Transverse colon (tissue), 4 donors: ENCODE data around the gene PLCXD3. TPM values are rescaled to one million over a fixed set of nuclear protein-coding genes. Genes with fewer than 3 reads are reported as not detected.

ENCODE experiments used
- DNase-seq: peaks from one replicate; pipeline ENCODE4 v3.0.0-alpha.2; 2019
- H3K27ac ChIP-seq, 4 donors: fragments of 200-600 bp; sonication (generic); 2 replicates each; pipeline ENCODE4 v1.5.1; 2016 to 2018; ENCODE audit warnings: inconsistent platforms in 4 of 4
- H3K27me3 ChIP-seq: fragments of 200-600 bp; sonication (generic); 2 replicates; pipeline ENCODE4 v1.5.1; 2017; ENCODE audit warnings: inconsistent platforms
- H3K36me3 ChIP-seq, 4 donors: fragments of 200-600 bp; sonication (generic); 2 replicates each; pipeline ENCODE4 v1.5.1; 2017 to 2019; ENCODE audit warnings: inconsistent platforms in 4 of 4
- H3K4me1 ChIP-seq, 4 donors: fragments of 200-600 bp; sonication (generic); 2 replicates each; pipeline ENCODE4 v1.5.1; 2017 to 2020; ENCODE audit warnings: inconsistent platforms in 4 of 4
- H3K4me3 ChIP-seq, 4 donors: fragments of 200-600 bp; sonication (generic); 1 replicate in 1 of 4; 2 replicates in 3 of 4; pipeline versions ENCODE4 v1.5.1 to v1.6.1; 2017 to 2019; ENCODE audit warnings: inconsistent platforms in 4 of 4
- H3K9me3 ChIP-seq, 2 donors: fragments of 200-600 bp; sonication (generic); 2 replicates each; pipeline ENCODE4 v1.5.1; 2017 to 2019; ENCODE audit warnings: inconsistent platforms in 2 of 2
- CTCF ChIP-seq, 5 experiments: fragments of 200-600 bp in 3 of 5; fragments of 450-650 bp in 2 of 5; sonication (generic) in 3 of 5; IDR thresholded peaks; 1 replicate in 2 of 5; 2 replicates in 3 of 5; pipeline ENCODE4 v1.5.1; 2016 to 2017; ENCODE audit warnings: antibody characterized with exemption in 5 of 5, inconsistent platforms in 3 of 5, mild to moderate bottlenecking in 2 of 5, moderate library complexity in 1 of 5
- EP300 ChIP-seq: sonication (generic); formaldehyde crosslinking; IDR thresholded peaks from one replicate; pipeline ENCODE4 v1.6.1; 2017; ENCODE audit warnings: antibody characterized with exemption, low read depth
- POLR2A ChIP-seq: fragments of 450-650 bp; IDR thresholded peaks from one replicate; pipeline ENCODE4 v1.6.1; 2016; ENCODE audit warnings: antibody characterized with exemption, mild to moderate bottlenecking, moderate library complexity
- POLR2AphosphoS5 ChIP-seq, 3 donors: sonication (generic); formaldehyde crosslinking; IDR thresholded peaks; one replicate each; pipeline ENCODE4 v1.6.1; 2016; ENCODE audit warnings: antibody characterized with exemption in 3 of 3
- WGBS, 2 donors: methylation state at CpG; one replicate each; pipeline ENCODE4 v1.1.5; 2018; ENCODE audit warnings: low coverage in 1 of 2; 5-methylcytosine and 5-hydroxymethylcytosine counted together
- in situ Hi-C, 4 donors: fragments of 200-750 bp; cut with MboI; loops; one replicate each; pipeline versions ENCODE4 v1.15.0 to v1.15.1; 2017; ENCODE audit warnings: low sequenced_read_pairs in 3 of 4, low pct_ligation_motif_present in 1 of 4, low pct_unique_long_range_greater_than_20kb in 1 of 4
- intact Hi-C: fragments of 100-400 bp; cut with DNase I; formaldehyde crosslinking; loops from one replicate; pipeline ENCODE4 v1.15.1; 2023; ENCODE audit warnings: low total_unique reads
- total RNA-seq, 4 donors: library from RNA; depleted of rRNA; stranded (reverse); fragments of >200 nt; gene quantifications; one replicate each; pipeline ENCODE4 v1.1.0, GENCODE V29; 2016

PLCXD3 gene
- total RNA-seq, 4 donors from 2014 or later: 0.64 to 1.9 (median 0.68) TPM; not detected in 1

- TF ChIP-seq CTCF (IDR thresholded peaks at IDR 0.05): no peak
- TF ChIP-seq EP300: no peak
- TF ChIP-seq POLR2A: no peak
- no peaks in the 10 kb centered on the region for H3K36me3 ChIP-seq
- in situ Hi-C loops (no loop called here), intact Hi-C loops (no loop called here)
- no peak overlapping the region for H3K4me3 ChIP-seq
- no peak overlapping the region for H3K27ac ChIP-seq
- H3K9me3 ChIP-seq: no peaks in the 10 kb centered on the region
- H3K4me1 ChIP-seq: no peaks in the 10 kb centered on the region
- 73% methylated on average over 4 of the region's 4 CpGs; no CpG with 5 or more reads in 1 of the 2 donors for WGBS, 2 donors
- no peak for DNase-seq
- H3K27me3 ChIP-seq: no peaks in the 10 kb centered on the region
These were observed 220.4 kb downstream of the PLCXD3 start for GRCh38 chr5:41289970-41290464.

- no peaks in the 10 kb centered on the region for H3K36me3 ChIP-seq
- intact Hi-C loops (no loop called here), in situ Hi-C loops (no loop called here)
- no peaks in the 10 kb centered on the region for H3K27me3 ChIP-seq
- H3K9me3 ChIP-seq: no peaks in the 10 kb centered on the region
- 65 to 80% methylated on average over 2 of the region's 2 CpGs for WGBS, 2 donors
- no peak overlapping the region for H3K4me3 ChIP-seq
- no peak for TF ChIP-seq POLR2A
- TF ChIP-seq EP300: no peak
- TF ChIP-seq POLR2AphosphoS5 (IDR thresholded peaks at IDR 0.05): no peak
- no peak for TF ChIP-seq CTCF (IDR thresholded peaks at IDR 0.05)
- DNase-seq: no peak
- no peak overlapping the region for H3K27ac ChIP-seq
- no peaks in the 10 kb centered on the region for H3K4me1 ChIP-seq
These were observed 223.7 kb downstream of the PLCXD3 start for GRCh38 chr5:41286696-41287095.

GRCh38 chr5:41286165-41286564, 224.2 kb downstream of the PLCXD3 start:
- Histone ChIP-seq H3K4me1 (no peaks in the 10 kb centered on the region), H3K4me3 (no peak overlapping the region), H3K27ac (no peak overlapping the region), H3K27me3 (no peaks in the 10 kb centered on the region), H3K36me3 (no peaks in the 10 kb centered on the region), H3K9me3 (no peaks in the 10 kb centered on the region)
- in situ Hi-C loops (no loop called here), intact Hi-C loops (no loop called here)
- WGBS, 2 donors: 85% methylated on average over 2 of the region's 2 CpGs
- TF ChIP-seq CTCF (IDR thresholded peaks at IDR 0.05) (no peak), POLR2AphosphoS5 (IDR thresholded peaks at IDR 0.05) (no peak), POLR2A (no peak), EP300 (no peak)
- DNase-seq: no peak

- no peaks in the 10 kb centered on the region for H3K27me3 ChIP-seq
- TF ChIP-seq POLR2AphosphoS5 (IDR thresholded peaks at IDR 0.05) (no peak), EP300 (no peak), POLR2A (no peak), CTCF (IDR thresholded peaks at IDR 0.05) (no peak)
- DNase-seq: no peak
- H3K36me3 ChIP-seq: no peaks in the 10 kb centered on the region
- H3K9me3 ChIP-seq: no peaks in the 10 kb centered on the region
- in situ Hi-C loops (no loop called here), intact Hi-C loops (no loop called here)
- no peak overlapping the region for H3K4me3 ChIP-seq
- H3K27ac ChIP-seq: no peak overlapping the region
- WGBS, 2 donors: 68 to 76% methylated on average over 2 of the region's 2 CpGs
- no peaks in the 10 kb centered on the region for H3K4me1 ChIP-seq
These were observed 225.5 kb downstream of the PLCXD3 start for GRCh38 chr5:41284938-41285337.
